ENCODE data around the gene CFAP410. TPM values are rescaled to one million over a fixed set of nuclear protein-coding genes. Genes with fewer than 3 reads are reported as not detected.
"Not testable (repeated sequence)": the region's sequence is repeated elsewhere in the genome, so short reads cannot be mapped to it uniquely, and the experiment has no call there.

The CFAP410 gene
- total RNA-seq, 1 experiment from 2014 or later = 33.4 TPM

GRCh38 chr21:44350773-44351481 lies 11.7 kb upstream of the CFAP410 start:
- no peak for DNase-seq (ENCODE audit: low read depth)

DNA sequence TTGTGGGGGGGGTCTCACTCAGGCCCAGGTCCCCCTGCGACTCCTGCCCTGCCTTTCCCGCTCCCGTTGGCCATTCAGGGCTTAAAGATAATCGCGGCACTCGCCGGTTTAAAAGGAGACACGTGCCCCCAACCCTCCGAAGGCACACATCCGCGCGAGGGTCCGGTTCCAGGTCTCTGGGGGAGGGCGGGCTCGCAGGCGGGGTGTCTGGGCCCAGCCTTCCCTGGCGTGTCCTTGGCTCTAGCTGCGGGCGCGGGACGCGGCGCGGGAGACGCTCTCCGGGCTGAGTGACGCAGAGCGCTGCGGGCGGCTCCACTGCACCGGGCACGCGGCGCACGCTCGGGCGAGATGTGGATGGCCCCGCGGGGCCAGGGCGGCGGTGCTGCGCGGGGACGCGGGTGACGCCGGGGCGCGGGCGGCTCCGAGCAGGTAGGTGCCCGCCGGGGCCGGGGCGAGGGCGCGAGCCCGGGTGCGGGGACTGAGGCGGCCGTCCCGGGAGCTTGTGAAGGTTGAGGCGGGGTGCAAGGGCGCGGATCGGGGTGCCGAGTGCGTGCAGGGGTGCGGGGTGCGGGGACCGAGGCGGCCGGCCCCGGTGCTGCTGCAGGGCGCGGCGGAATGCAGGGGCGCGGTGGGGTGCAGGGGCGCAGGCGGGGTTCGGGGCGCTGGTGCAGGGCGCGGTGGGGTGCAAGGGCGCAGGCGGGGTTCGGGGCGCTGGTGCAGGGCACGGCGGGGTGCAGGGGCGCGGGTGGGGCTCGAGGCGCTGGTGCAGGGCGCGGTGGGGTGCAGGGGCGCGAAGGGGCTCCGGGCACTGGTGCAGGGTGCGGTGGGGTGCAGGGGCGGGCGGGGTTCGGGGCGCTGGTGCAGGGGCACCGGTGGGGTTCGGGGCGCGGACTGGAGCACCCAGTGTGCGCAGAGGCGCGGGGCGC lies 10.9 kb upstream of the CFAP410 start:
- no peak for DNase-seq (ENCODE audit: low read depth)

- no peak for DNase-seq (ENCODE audit: low read depth)
Observed at GRCh38 chr21:44349416-44349846, 10.2 kb upstream of the CFAP410 start.

GRCh38 chr21:44348861-44349260 lies 9.7 kb upstream of the CFAP410 start:
- DNase-seq (ENCODE audit: low read depth) = no peak

GRCh38 chr21:44347911-44348451 lies 8.8 kb upstream of the CFAP410 start:
- no peak for DNase-seq (ENCODE audit: low read depth)

GRCh38 chr21:44345495-44345894 lies 6.3 kb upstream of the CFAP410 start:
- DNase-seq (ENCODE audit: low read depth) = no peak

GRCh38 chr21:44344541-44345183 lies 5.5 kb upstream of the CFAP410 start:
- DNase-seq (ENCODE audit: low read depth) = no peak

DNA sequence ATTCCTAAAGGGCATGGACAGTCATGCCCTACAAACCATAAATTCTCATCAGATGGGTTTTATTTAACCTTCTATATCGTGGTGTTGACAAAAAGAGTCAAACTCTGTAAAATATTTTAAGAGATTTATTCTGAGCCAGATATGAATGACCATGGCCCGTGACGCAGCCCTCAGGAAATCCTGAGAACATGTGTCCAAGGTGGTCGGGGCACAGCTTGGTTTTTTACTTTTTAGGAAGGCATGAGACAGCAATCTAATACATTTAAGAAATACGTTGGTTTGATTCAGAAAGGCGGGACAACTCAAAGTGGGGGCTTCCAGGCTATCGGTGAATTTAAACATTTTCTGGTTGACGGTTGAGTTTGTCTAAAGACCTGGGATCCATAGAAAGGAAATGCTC lies 3.8 kb upstream of the CFAP410 start:
- DNase-seq (ENCODE audit: low read depth) = not testable (repeated sequence)

DNA sequence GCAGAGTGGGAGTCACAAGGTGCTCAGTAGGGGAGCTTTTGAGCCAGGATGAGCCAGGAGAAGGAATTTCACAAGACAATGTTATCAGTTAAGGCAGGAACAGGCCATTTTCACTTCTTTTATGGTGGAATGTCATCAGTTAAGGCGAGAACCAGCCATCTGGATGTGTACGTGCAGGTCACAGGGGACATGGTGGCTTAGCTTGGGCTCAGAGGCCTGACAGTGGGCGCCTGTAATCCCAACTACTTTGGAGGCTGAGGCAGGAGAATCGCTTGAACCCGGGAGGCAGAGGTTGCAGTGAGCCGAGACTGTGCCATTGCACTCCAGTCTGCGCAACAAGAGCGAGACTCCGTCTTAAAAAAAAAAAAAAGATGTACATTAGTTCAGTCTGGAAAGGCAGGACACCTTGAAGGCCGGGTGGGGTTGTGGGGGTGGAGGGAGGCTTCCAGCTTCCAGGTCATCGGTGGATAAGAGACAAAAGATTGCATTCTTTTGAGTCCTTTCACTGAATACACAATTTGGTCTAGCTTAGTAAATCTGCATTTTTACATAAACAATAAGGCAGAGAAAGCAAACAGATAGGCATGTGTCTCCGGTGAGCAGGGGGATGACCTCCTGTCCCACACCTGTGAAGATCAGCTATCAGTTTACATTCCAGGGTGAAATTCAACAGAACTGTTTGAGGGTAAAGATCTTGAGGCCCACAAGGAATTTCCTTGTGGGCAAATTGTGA lies 2.7 kb upstream of the CFAP410 start:
- not testable (repeated sequence) for DNase-seq (ENCODE audit: low read depth)

- peak; percentile 57 for DNase-seq (ENCODE audit: low read depth)
Observed at GRCh38 chr21:44337941-44338895, 972 bp downstream of the CFAP410 start.

- no peak for DNase-seq (ENCODE audit: low read depth)
Observed at GRCh38 chr21:44337449-44337848, 1.7 kb downstream of the CFAP410 start.

- no peak for DNase-seq (ENCODE audit: low read depth)
Observed at GRCh38 chr21:44335266-44336059, 3.7 kb downstream of the CFAP410 start.

GRCh38 chr21:44334329-44335030 lies 4.7 kb downstream of the CFAP410 start:
- DNase-seq (ENCODE audit: low read depth) = no peak

- DNase-seq (ENCODE audit: low read depth) = no peak
Observed at GRCh38 chr21:44333509-44334328, 5.5 kb downstream of the CFAP410 start.

- no peak for DNase-seq (ENCODE audit: low read depth)
Observed at GRCh38 chr21:44332965-44333364, 6.2 kb downstream of the CFAP410 start.

GRCh38 chr21:44332383-44332782 lies 6.8 kb downstream of the CFAP410 start:
- no peak for DNase-seq (ENCODE audit: low read depth)

DNA sequence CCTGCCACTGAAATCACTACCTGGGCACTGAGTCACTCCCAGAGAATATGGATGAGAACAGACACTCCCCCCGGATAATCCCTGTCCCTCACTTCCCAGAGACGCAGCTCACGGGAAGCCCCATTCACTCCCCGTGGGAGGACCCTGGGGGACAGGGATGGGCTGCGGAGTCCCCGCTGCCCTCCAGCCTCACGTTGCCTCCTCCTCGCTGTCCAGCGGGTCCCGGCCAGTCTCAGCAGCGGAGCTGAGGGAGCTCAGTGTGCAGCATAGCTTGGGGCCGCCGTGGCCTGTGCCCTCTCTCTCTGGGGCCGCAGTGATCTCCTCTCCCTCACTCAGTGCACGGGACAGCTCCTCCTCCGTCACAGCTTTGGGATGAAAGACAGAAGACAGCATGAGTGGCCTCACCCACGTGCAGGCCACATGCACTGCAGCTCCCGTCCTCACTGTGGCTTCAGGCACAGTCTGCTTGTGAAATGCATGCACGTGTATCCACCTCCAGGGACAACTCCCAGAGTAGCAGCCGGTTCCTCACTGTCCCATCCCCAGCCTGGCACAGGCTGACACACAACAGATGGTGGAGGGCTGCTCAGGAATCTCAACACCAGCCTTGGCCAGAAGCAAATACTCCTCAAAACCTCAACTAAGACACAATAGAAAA lies 7.4 kb downstream of the CFAP410 start:
- DNase-seq (ENCODE audit: low read depth) = no peak

Measured in M059J (cell line).